Rectal smooth muscle tissue (tissue), 1 donor: Measurements from ENCODE around the gene SYT8.
"Not testable (repeated sequence)": the region's sequence is repeated elsewhere in the genome, so short reads cannot be mapped to it uniquely, and the experiment has no call there.

Experiments used
- H3K27ac ChIP-seq: one replicate; pipeline ENCODE4 v1.7.0; 2013; ENCODE audit warnings: low read depth, low read length, inconsistent platforms
- H3K27me3 ChIP-seq: one replicate; pipeline ENCODE4 v1.7.0; 2013; ENCODE audit warnings: low read length; ENCODE audit not compliant: control insufficient read depth, insufficient read depth
- H3K36me3 ChIP-seq: one replicate; pipeline ENCODE4 v1.7.0; 2013; ENCODE audit warnings: low read length; ENCODE audit not compliant: control insufficient read depth, insufficient read depth
- H3K4me1 ChIP-seq: one replicate; pipeline ENCODE4 v1.7.0; 2013; ENCODE audit warnings: low read length; ENCODE audit not compliant: control insufficient read depth, insufficient read depth
- H3K4me3 ChIP-seq: one replicate; pipeline ENCODE4 v1.7.0; 2013; ENCODE audit warnings: low read length
- H3K9ac ChIP-seq: one replicate; pipeline ENCODE4 v1.7.0; 2013; ENCODE audit warnings: low read length

Gene SYT8

GRCh38 chr11:1879941-1880720 is 45.3 kb downstream of the SYT8 start:
- peaks cover 15% of the 10 kb centered on the region for H3K4me1 ChIP-seq

GRCh38 chr11:1880746-1881441 is 46.1 kb downstream of the SYT8 start:
- H3K36me3 ChIP-seq = peaks cover 8% of the 10 kb centered on the region
- peaks cover 4% of the 10 kb centered on the region for H3K27me3 ChIP-seq
- peaks cover 15% of the 10 kb centered on the region for H3K4me1 ChIP-seq
- peak overlapping the region; percentile 76 for H3K27ac ChIP-seq
- no peak overlapping the region for H3K4me3 ChIP-seq
- no peak overlapping the region for H3K9ac ChIP-seq

More at GRCh38 chr11:1879941-1880720, 45.3 kb downstream of the SYT8 start:
- Histone ChIP-seq H3K27me3 (peaks cover 4% of the 10 kb centered on the region), H3K36me3 (peaks cover 6% of the 10 kb centered on the region), H3K4me3 (no peak overlapping the region), H3K27ac (peak overlapping the region; percentile 76), H3K9ac (no peak overlapping the region)

- peaks cover 11% of the 10 kb centered on the region for H3K4me1 ChIP-seq
- no peak overlapping the region for H3K4me3 ChIP-seq
- peaks cover under 1% of the 10 kb centered on the region for H3K27me3 ChIP-seq
- peak overlapping the region; percentile 76 for H3K27ac ChIP-seq
- no peak overlapping the region for H3K9ac ChIP-seq
- H3K36me3 ChIP-seq = peaks cover 11% of the 10 kb centered on the region
Observed at GRCh38 chr11:1881442-1882264, 46.9 kb downstream of the SYT8 start.

- no peak overlapping the region for H3K4me3 ChIP-seq
- H3K4me1 ChIP-seq = peaks cover 6% of the 10 kb centered on the region
- peaks cover 11% of the 10 kb centered on the region for H3K36me3 ChIP-seq
- H3K9ac ChIP-seq = no peak overlapping the region
- H3K27ac ChIP-seq = no peak overlapping the region
- no peaks in the 10 kb centered on the region for H3K27me3 ChIP-seq
Observed at GRCh38 chr11:1882265-1883238, 47.8 kb downstream of the SYT8 start.

GRCh38 chr11:1883346-1884302 is 48.8 kb downstream of the SYT8 start:
- Histone ChIP-seq H3K27me3 (no peaks in the 10 kb centered on the region), H3K36me3 (peaks cover 17% of the 10 kb centered on the region), H3K4me1 (peaks cover 6% of the 10 kb centered on the region), H3K9ac (no peak overlapping the region), H3K4me3 (no peak overlapping the region), H3K27ac (no peak overlapping the region)

GRCh38 chr11:1884303-1884700 is 49.5 kb downstream of the SYT8 start:
- Histone ChIP-seq H3K4me1 (peaks cover 6% of the 10 kb centered on the region), H3K27me3 (no peaks in the 10 kb centered on the region), H3K27ac (no peak overlapping the region), H3K4me3 (no peak overlapping the region), H3K9ac (no peak overlapping the region), H3K36me3 (peaks cover 17% of the 10 kb centered on the region)

GRCh38 chr11:1886551-1886950 is 51.8 kb downstream of the SYT8 start:
- not testable (repeated sequence) for H3K4me1 ChIP-seq, H3K4me3 ChIP-seq, H3K9ac ChIP-seq, H3K27ac ChIP-seq, H3K27me3 ChIP-seq
- peaks cover 17% of the 10 kb centered on the region for H3K36me3 ChIP-seq
